Stromal cell of bone marrow (primary cell): Measurements from ENCODE around the gene CDKN1C.

ENCODE experiments used
- DNase-seq: peaks from one replicate; pipeline ENCODE4 v3.0.0-alpha.2; 2012; ENCODE audit warnings: low read depth

The CDKN1C gene

GRCh38 chr11:2869561-2870427 lies 15.8 kb downstream of the CDKN1C start:
- DNase-seq = no peak

GRCh38 chr11:2869134-2869526 lies 16.4 kb downstream of the CDKN1C start:
- DNase-seq = no peak

- no peak for DNase-seq
Observed at GRCh38 chr11:2868506-2869133, 17.0 kb downstream of the CDKN1C start.

DNA sequence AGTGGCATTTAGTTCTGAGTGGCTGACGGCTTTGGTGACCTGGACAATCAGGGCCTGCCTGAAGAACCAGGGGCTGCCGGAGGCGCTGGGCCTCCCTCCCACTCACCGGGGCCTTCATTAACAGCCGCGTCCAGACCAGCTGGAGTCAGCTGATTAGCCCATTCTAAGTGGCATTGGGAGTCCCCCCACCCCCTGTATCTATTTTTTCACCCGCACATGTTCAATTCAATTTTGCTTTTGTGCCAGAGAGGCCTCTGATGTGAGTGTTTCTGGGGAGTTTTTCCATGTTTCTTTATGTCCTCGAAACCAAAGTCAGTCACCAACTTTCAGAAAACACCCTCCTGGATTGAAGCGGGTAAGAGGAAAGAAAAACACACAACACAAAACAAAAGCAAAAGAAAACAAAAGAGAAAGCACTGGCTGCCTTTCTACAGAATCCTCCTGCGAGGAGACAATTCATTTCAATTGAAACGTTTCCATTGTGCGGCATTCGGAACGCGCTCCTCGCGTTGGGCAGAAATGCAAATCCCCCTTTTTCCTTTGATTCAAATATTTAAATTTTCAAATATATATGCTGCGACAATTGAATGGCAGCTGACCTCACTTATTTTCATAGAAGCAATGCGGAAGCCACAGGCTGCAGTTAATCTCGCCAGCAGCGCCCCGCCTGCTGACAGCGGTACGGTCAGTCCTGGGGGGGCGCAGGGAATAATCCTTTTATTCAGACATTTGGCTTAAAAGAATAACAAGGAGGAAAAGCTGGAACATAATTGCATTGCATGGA lies 17.7 kb downstream of the CDKN1C start:
- DNase-seq = no peak

GRCh38 chr11:2867142-2867541 lies 18.4 kb downstream of the CDKN1C start:
- no peak for DNase-seq

DNA sequence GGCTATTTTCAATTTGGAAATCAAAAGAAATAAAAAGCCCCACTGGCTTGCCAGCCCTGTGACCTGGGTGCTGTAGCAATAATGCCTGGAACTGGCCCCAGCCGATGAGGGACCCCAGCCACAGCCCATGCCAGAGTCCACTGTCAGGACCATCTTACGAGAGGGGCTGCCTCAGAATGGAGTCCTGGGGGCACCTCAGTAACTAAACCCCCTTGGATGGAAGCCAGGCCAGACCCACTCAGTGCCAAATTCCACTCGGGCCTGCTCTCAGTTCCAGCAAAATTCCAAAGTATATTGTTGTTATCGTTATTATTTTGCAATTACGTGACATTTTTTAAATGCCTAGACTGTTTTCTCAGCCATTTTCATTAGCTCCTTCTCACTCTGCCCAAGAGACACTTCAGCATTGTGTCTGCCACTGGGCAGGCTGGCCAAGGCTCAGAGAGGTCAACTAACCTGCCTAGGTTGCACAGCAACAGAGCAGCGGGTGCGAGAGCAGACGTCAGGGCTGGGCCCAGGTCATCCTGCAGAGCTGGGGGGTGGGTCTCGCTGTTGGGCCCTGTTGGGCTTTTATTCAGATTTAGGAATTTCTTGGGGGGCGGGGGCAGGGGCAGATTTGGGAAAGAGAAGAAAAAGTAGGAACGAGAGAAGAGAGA lies 19.5 kb downstream of the CDKN1C start:
- DNase-seq = no peak

DNA sequence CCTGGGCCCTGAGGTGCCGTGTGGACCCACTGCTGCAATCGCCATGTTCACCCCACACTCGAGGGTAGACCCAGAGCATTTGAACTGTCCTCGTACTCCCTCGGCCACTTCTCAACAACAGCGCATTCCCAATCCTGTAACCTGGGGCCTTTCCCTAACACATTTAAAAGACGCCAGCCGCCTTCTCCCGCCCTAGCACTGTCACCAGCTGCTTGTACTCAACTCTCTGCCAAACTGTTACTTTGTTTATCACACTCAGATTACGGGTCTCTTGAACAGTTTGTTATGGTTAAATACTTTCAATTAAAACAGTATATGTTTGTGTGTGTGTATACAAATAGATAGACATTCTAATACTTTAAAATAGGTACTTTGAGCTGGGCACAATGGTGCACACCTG lies 20.7 kb downstream of the CDKN1C start:
- DNase-seq = no peak

DNA sequence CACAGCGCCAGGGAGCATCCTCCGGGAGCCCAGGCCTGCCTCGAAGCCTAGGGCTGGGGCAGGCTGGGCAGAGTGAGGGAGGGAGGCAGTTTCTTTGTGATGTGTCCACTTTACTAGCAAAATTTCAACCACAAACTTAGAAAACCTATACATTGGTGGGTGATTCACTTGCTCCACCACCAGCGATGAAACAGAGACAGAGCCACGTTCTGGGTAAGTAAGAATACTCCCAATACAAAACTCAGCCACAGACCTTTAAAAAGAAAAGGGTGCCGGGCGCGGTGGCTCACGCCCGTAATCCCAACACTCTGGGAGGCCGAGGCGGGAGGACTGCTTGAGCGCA lies 22.3 kb downstream of the CDKN1C start:
- no peak for DNase-seq

- no peak for DNase-seq
Observed at GRCh38 chr11:2862395-2863275, 22.9 kb downstream of the CDKN1C start.

- no peak for DNase-seq
Observed at GRCh38 chr11:2860636-2861035, 24.9 kb downstream of the CDKN1C start.

GRCh38 chr11:2859699-2860037 lies 25.9 kb downstream of the CDKN1C start:
- DNase-seq = no peak

DNA sequence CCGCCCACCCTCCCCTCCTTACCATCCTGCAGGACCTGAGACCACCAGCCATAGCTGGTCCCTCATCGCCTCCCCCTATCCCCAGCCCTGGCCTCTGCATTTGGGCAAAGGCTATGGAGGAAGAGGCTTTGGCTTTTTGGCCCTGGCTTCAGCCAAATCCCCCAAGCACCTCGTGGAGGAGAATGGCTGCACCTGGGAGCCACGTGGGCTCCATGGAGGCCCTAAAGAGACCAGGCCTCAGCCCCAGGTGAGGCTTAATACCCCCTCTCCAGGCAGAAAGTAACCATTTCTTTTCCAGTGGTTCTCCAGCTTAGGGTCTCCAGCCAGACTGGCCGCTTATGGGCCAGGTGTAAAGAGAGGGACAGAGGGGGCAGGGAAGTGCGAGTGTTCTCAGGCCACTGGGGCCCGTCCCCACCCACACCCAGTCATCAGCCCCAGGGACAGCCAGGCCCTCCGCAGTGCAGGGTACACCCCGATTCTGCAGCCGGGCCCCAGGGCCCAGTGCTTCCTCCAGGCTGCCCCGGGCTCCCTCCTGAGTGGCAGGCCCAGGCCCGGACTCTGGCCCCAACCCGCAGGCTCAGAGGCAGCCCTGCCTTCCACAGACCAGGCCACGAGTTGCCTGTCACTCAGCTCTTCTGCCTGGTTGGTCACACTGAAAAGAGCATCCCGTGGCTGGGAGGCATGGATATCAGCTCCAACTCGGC lies 26.4 kb downstream of the CDKN1C start:
- no peak for DNase-seq

- no peak for DNase-seq
Observed at GRCh38 chr11:2857918-2858317, 27.7 kb downstream of the CDKN1C start.

DNA sequence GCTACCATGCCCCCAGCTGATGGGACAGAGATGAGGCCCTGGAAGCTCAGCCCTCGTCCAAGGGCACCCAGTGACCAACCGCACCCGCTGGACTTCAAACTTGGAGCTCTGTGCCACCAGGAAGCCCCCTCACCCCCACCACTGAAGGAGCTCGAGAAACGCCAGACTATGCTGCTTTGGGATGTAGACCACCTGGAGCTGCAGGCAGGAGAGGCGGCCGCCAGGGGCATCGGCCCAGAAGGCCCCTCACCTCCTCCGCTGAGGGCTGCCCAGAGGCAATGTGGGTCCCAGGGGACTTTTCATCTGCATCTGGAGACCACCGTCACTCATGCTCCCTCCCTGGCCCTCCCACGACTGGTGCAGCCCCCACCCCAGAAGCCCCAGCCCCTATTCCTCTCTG lies 28.3 kb downstream of the CDKN1C start:
- DNase-seq = no peak

GRCh38 chr11:2855162-2855561 lies 30.4 kb downstream of the CDKN1C start:
- DNase-seq = no peak

- DNase-seq = no peak
Observed at GRCh38 chr11:2853997-2854560, 31.5 kb downstream of the CDKN1C start.

DNA sequence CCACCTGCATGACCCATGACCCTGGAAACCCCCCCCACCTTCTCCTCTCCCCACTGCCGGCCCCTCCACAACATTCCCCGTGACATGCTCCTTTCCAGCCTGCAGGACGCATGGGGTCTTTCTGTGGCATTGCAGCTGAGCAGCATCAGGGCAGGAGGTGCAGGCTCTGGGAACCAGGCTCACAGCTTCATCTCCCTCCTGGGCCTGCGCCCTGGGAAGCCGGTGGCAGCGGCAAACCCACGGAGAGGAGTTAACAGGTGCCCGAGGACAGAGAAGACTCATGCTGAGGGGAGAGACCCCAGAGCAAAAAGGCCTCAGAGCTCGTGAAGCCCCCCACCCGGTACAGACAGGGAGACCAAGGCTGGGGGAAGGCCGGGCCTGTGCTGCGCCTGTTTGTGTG lies 32.2 kb downstream of the CDKN1C start:
- no peak for DNase-seq

- DNase-seq = no peak
Observed at GRCh38 chr11:2849994-2850770, 35.4 kb downstream of the CDKN1C start.

- no peak for DNase-seq
Observed at GRCh38 chr11:2848497-2848896, 37.1 kb downstream of the CDKN1C start.

DNA sequence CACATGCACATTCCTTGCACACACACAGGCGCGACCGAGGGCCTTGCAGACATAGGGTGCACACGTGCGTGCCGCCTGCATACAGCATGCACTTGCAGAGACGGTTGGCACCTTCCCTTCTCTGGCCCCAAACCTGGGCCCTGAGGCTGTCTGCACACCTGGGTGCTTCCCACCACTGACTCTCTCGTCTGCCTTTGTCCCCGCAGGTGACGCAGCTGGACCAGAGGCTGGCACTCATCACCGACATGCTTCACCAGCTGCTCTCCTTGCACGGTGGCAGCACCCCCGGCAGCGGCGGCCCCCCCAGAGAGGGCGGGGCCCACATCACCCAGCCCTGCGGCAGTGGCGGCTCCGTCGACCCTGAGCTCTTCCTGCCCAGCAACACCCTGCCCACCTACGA lies 38.0 kb downstream of the CDKN1C start:
- no peak for DNase-seq
